Hepatocyte (in vitro differentiated cells): ENCODE measurements around the gene CTXN3.

Experiments used
- EZH2 ChIP-seq: fragments of 200-600 bp; sonication (generic); IDR thresholded peaks from 2 replicates; pipeline ENCODE4 v1.6.1; 2016; ENCODE audit warnings: antibody characterized with exemption, mild to moderate bottlenecking, borderline replicate concordance
- TF ChIP-seq, protein P1 (sequence below): fragments of 200-600 bp; sonication (generic); IDR thresholded peaks from 2 replicates; pipeline ENCODE4 v1.5.1; 2016; ENCODE audit warnings: antibody characterized with exemption, mild to moderate bottlenecking; ENCODE audit not compliant: poor library complexity

- TF ChIP-seq, protein P1, sequence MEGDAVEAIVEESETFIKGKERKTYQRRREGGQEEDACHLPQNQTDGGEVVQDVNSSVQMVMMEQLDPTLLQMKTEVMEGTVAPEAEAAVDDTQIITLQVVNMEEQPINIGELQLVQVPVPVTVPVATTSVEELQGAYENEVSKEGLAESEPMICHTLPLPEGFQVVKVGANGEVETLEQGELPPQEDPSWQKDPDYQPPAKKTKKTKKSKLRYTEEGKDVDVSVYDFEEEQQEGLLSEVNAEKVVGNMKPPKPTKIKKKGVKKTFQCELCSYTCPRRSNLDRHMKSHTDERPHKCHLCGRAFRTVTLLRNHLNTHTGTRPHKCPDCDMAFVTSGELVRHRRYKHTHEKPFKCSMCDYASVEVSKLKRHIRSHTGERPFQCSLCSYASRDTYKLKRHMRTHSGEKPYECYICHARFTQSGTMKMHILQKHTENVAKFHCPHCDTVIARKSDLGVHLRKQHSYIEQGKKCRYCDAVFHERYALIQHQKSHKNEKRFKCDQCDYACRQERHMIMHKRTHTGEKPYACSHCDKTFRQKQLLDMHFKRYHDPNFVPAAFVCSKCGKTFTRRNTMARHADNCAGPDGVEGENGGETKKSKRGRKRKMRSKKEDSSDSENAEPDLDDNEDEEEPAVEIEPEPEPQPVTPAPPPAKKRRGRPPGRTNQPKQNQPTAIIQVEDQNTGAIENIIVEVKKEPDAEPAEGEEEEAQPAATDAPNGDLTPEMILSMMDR: no peak
- TF ChIP-seq EZH2: no peak
Observed at GRCh38 chr5:127650022-127650421, 1.1 kb downstream of the CTXN3 start.
